ENCODE measurements around the gene ATOX1.

ATOX1 gene

DNA sequence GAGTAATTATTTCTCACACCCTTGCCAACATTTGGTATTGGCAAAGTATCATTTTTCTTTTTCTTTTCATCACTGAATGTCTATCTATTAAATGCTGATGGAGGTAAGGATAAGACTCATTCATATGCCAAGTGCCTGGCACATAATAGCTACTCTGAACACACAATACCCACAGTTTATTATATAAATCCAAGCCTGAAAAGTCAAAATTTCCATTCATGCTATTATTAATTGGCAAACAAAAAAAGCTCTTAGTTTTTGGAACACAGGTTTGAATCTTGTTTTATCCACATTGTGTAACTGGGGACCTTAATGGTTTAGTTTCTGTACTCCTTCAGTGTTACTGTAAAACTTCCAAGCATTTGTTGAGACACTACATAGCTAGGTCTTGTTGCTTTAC is 6.4 kb upstream of the ATOX1 start:
- Histone ChIP-seq H3K4me3 (ENCODE audit: low read depth in 1 of 2, low read length in 2 of 2) (no peak overlapping the region), H3K27ac (ENCODE audit: low read length) (no peak overlapping the region), H3K36me3 (ENCODE audit: control insufficient read depth in 1 of 2, insufficient read depth in 2 of 2, low read length in 2 of 2) (no peaks in the 10 kb centered on the region), H3K9me3 (ENCODE audit: control insufficient read depth in 1 of 2, low read length in 2 of 2) (no peaks in the 10 kb centered on the region), H3K27me3 (ENCODE audit: low read depth, low read length) (no peaks in the 10 kb centered on the region), H3K4me1 (ENCODE audit: control insufficient read depth in 1 of 2, insufficient read depth in 2 of 2, low read length in 2 of 2) (no peaks in the 10 kb centered on the region)

DNA sequence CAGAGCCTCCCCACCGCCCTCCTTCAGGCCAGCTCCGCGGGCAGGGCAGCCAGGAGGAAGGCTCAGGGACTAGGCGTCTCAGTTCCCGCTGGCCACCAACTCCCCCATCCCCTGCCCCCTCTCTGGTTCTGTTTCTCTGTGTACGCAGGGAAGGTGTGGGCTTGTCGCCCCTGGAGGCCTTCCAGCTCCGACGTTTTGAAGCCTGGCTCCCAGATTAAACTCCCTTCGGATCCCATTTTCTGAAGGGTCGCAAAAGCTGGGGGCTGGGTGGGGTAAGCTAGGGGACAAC is 346 bp downstream of the ATOX1 start:
- Histone ChIP-seq H3K4me1 (ENCODE audit: control insufficient read depth in 1 of 2, insufficient read depth in 2 of 2, low read length in 2 of 2) (peaks cover 12 to 27% of the 10 kb centered on the region in 2 donors), H3K27me3 (ENCODE audit: low read depth, low read length) (no peaks in the 10 kb centered on the region), H3K9me3 (ENCODE audit: control insufficient read depth in 1 of 2, low read length in 2 of 2) (no peaks in the 10 kb centered on the region), H3K27ac (ENCODE audit: low read length) (peak overlapping the region; percentile 85), H3K36me3 (ENCODE audit: control insufficient read depth in 1 of 2, insufficient read depth in 2 of 2, low read length in 2 of 2) (peaks cover 0 to under 1% of the 10 kb centered on the region in 2 donors), H3K4me3 (ENCODE audit: low read depth in 1 of 2, low read length in 2 of 2) (peak overlapping the region; percentile 91 to 95)

DNA sequence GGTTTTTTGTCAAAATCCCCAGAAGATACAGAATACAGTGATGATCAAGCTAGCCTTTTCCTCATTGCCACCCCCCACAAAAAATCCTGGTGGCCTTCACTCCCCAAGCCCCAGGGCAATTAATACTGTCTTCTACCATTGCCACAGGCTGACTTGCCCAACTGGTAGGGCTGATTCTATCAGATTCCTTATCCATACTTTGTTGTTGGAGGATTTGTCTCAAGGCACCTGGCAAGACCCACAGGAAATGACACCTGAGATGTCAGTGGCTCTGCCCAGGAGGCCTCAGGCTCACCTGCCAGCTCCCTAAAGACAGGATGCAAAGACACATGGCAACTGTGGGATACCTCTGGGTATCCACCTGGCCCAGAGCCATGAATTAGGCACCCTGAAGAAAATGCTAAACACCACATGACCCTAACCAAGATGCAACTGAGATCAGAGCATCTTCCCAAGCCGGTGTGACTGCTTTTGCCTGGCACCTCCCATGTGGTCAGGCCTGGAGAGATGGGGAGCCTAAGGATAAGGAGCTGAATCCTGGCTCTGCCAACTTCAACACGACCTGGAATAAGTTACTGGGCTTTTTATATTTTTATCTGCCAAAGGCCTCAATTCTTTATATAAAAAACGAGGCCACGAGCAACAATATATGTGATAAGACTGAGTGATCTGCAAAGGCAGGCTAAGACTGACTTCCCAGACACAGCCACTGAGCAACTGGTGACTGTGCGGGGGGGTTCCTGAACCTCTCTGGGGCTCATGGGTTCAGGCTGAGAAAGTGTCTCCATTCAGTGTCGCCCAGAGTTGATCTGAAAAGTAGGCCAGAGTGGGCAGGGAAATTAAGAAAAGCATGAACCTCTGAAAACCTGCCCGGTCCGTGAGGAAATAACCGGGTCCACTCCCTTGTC is 944 bp downstream of the ATOX1 start:
- no peaks in the 10 kb centered on the region for H3K9me3 ChIP-seq (ENCODE audit: control insufficient read depth in 1 of 2, low read length in 2 of 2)
- H3K36me3 ChIP-seq (ENCODE audit: control insufficient read depth in 1 of 2, insufficient read depth in 2 of 2, low read length in 2 of 2), result peaks cover 0 to 6% of the 10 kb centered on the region in 2 donors
- H3K4me1 ChIP-seq (ENCODE audit: control insufficient read depth in 1 of 2, insufficient read depth in 2 of 2, low read length in 2 of 2), result peaks cover 12 to 27% of the 10 kb centered on the region in 2 donors
- peak overlapping the region; percentile 85 for H3K27ac ChIP-seq (ENCODE audit: low read length)
- H3K27me3 ChIP-seq (ENCODE audit: low read depth, low read length), result no peaks in the 10 kb centered on the region
- peak overlapping the region; percentile 91 to 95 for H3K4me3 ChIP-seq (ENCODE audit: low read depth in 1 of 2, low read length in 2 of 2)

DNA sequence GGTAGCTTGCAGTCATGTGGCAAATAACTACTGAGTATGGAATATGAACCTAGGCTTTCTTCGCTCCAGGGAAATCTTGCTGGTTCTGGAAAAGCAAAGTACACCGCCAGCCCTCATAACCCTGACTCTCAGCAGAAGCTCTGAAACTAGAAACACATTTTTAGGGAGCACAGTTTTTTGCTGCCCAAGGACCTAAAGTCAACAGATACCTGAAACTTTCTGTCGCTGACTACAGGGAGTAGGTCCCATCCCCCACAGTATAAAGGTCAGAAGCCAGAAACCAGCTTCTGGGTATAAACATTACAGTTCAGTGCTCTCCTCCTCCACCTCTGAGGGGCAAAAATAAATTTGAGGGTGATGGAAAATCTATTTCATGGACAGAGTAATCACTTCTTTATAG is 3.0 kb downstream of the ATOX1 start:
- no peaks in the 10 kb centered on the region for H3K9me3 ChIP-seq (ENCODE audit: control insufficient read depth in 1 of 2, low read length in 2 of 2)
- peaks cover 12 to 27% of the 10 kb centered on the region in 2 donors for H3K4me1 ChIP-seq (ENCODE audit: control insufficient read depth in 1 of 2, insufficient read depth in 2 of 2, low read length in 2 of 2)
- H3K36me3 ChIP-seq (ENCODE audit: control insufficient read depth in 1 of 2, insufficient read depth in 2 of 2, low read length in 2 of 2), result peaks cover 0 to 6% of the 10 kb centered on the region in 2 donors
- H3K27ac ChIP-seq (ENCODE audit: low read length), result no peak overlapping the region
- no peak overlapping the region for H3K4me3 ChIP-seq (ENCODE audit: low read depth in 1 of 2, low read length in 2 of 2)
- no peaks in the 10 kb centered on the region for H3K27me3 ChIP-seq (ENCODE audit: low read depth, low read length)

DNA sequence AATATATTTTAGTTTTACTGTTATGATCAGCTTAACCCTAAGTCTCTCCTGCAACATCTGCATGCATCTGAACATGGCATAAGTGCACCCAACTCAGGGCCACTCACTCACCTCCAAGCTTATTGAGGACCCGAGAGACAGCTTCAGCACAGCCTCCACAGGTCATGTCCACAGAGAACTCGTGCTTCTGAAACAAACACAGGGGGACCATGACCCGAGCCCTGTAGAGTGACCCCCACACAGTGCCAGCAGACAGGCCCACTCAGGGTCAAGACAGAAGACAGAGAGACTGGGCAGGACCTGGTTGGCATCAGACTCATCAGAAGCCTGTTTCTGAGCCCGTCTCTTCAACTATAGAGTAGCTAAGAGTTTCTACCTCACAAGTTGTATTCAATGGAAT is 6.8 kb downstream of the ATOX1 start:
- peaks cover 0 to 6% of the 10 kb centered on the region in 2 donors for H3K36me3 ChIP-seq (ENCODE audit: control insufficient read depth in 1 of 2, insufficient read depth in 2 of 2, low read length in 2 of 2)
- H3K27me3 ChIP-seq (ENCODE audit: low read depth, low read length), result no peaks in the 10 kb centered on the region
- H3K27ac ChIP-seq (ENCODE audit: low read length), result no peak overlapping the region
- H3K4me1 ChIP-seq (ENCODE audit: control insufficient read depth in 1 of 2, insufficient read depth in 2 of 2, low read length in 2 of 2), result peaks cover 0 to 13% of the 10 kb centered on the region in 2 donors
- H3K4me3 ChIP-seq (ENCODE audit: low read depth in 1 of 2, low read length in 2 of 2), result no peak overlapping the region
- H3K9me3 ChIP-seq (ENCODE audit: control insufficient read depth in 1 of 2, low read length in 2 of 2), result no peaks in the 10 kb centered on the region

DNA sequence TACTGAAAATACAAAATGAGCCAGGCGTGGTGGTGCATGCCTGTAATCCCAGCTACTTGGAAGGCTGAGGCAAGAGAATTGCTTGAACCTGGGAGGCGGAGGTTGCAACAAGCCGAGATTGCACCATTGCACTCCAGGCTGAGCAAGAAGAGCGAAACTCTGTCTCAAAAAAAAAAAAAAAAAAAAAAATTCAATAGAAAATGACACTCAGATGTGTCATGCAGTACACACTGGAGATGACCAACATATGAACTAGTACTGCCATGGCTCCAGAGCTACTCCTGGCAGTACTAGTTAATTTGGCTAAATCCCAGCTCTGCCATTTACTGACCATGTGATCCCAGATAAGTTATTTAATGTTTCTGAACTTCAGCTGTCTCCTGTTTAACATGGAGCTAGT is 7.3 kb downstream of the ATOX1 start:
- peaks cover 0 to 8% of the 10 kb centered on the region in 2 donors for H3K4me1 ChIP-seq (ENCODE audit: control insufficient read depth in 1 of 2, insufficient read depth in 2 of 2, low read length in 2 of 2)
- peaks cover under 1 to 8% of the 10 kb centered on the region in 2 donors for H3K36me3 ChIP-seq (ENCODE audit: control insufficient read depth in 1 of 2, insufficient read depth in 2 of 2, low read length in 2 of 2)
- no peak overlapping the region for H3K27ac ChIP-seq (ENCODE audit: low read length)
- H3K27me3 ChIP-seq (ENCODE audit: low read depth, low read length), result no peaks in the 10 kb centered on the region
- H3K4me3 ChIP-seq (ENCODE audit: low read depth in 1 of 2, low read length in 2 of 2), result no peak overlapping the region
- H3K9me3 ChIP-seq (ENCODE audit: control insufficient read depth in 1 of 2, low read length in 2 of 2), result no peaks in the 10 kb centered on the region

DNA sequence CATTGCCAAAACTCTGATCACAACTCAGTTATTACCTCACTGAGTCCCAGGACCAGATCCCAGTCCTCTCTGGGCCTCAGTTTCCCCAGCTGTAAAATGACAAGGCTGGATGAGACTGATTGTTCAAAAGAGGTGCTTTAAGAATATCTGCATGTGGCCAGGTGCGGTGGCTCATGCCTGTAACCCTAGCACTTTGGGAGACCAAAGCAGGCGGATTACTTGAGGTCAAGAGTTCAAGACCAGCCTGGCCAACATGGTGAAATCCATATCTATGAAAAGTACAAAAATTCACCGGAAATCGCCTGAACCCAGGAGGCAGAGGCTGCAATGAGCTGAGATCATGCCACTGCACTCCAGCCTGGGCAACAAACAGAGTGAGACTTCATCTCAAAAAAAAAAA is 8.3 kb downstream of the ATOX1 start:
- no peak overlapping the region for H3K4me3 ChIP-seq (ENCODE audit: low read depth in 1 of 2, low read length in 2 of 2)
- H3K27me3 ChIP-seq (ENCODE audit: low read depth, low read length), result no peaks in the 10 kb centered on the region
- peak overlapping the region; percentile 3 for H3K27ac ChIP-seq (ENCODE audit: low read length)
- H3K4me1 ChIP-seq (ENCODE audit: control insufficient read depth in 1 of 2, insufficient read depth in 2 of 2, low read length in 2 of 2), result peaks cover 7 to 8% of the 10 kb centered on the region in 2 donors
- H3K36me3 ChIP-seq (ENCODE audit: control insufficient read depth in 1 of 2, insufficient read depth in 2 of 2, low read length in 2 of 2), result peaks cover 9 to 17% of the 10 kb centered on the region in 2 donors
- no peaks in the 10 kb centered on the region for H3K9me3 ChIP-seq (ENCODE audit: control insufficient read depth in 1 of 2, low read length in 2 of 2)

DNA sequence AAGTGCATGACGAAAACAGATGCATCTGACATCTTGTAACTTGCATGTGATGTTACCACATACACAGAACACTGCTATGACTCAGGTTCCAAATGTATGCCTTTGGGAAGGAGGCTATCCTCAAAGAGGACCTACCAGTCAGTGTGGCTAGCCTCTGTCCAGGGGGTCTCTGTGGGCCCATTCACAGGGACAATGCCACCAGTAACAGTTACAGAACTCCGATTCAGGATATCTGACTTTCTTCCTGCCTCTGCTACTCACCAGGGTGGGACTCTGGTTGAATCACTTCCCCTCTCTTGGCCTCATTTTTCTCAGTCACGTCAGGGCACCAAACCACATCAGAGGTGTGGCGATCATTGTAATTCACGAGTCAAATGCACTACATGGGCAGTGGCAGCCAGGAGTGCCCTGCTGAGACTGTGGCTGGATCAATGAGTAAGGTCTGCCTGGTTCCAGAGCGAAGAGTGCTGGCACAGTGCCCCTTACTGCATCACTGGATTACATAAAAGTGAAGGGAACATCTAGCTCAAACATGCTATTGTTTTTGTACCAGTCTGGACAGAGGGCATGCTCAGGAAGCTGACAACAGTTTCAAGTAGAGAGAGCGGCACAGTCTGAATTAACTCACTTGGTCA is 13.2 kb downstream of the ATOX1 start:
- peaks cover 21 to 22% of the 10 kb centered on the region in 2 donors for H3K36me3 ChIP-seq (ENCODE audit: control insufficient read depth in 1 of 2, insufficient read depth in 2 of 2, low read length in 2 of 2)
- H3K27ac ChIP-seq (ENCODE audit: low read length), result peak overlapping the region; percentile 2
- H3K27me3 ChIP-seq (ENCODE audit: low read depth, low read length), result no peaks in the 10 kb centered on the region
- no peaks in the 10 kb centered on the region for H3K9me3 ChIP-seq (ENCODE audit: control insufficient read depth in 1 of 2, low read length in 2 of 2)
- peaks cover 15 to 17% of the 10 kb centered on the region in 2 donors for H3K4me1 ChIP-seq (ENCODE audit: control insufficient read depth in 1 of 2, insufficient read depth in 2 of 2, low read length in 2 of 2)
- H3K4me3 ChIP-seq (ENCODE audit: low read depth in 1 of 2, low read length in 2 of 2), result no peak overlapping the region

DNA sequence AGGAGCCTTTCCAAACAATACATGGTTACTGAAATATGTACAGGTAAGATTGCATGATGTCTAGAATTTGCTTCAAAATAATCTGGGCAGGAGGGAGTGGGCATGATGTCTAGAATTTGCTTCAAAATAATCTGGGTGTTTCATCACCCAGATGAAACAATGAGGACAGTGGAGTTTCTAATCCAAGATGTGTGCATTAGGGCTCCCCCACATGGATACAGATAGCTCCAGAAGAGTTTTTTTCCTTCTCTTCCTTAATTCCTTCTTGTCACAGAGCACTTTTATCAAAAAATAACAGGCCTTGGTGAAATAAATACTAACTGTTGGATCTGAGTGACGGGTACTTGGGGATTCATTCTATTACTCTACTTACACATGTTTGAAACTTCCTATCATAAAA is 14.9 kb downstream of the ATOX1 start:
- no peak overlapping the region for H3K4me3 ChIP-seq (ENCODE audit: low read depth in 1 of 2, low read length in 2 of 2)
- H3K27me3 ChIP-seq (ENCODE audit: low read depth, low read length), result no peaks in the 10 kb centered on the region
- H3K9me3 ChIP-seq (ENCODE audit: control insufficient read depth in 1 of 2, low read length in 2 of 2), result no peaks in the 10 kb centered on the region
- H3K4me1 ChIP-seq (ENCODE audit: control insufficient read depth in 1 of 2, insufficient read depth in 2 of 2, low read length in 2 of 2), result peaks cover 15 to 18% of the 10 kb centered on the region in 2 donors
- peaks cover 21 to 22% of the 10 kb centered on the region in 2 donors for H3K36me3 ChIP-seq (ENCODE audit: control insufficient read depth in 1 of 2, insufficient read depth in 2 of 2, low read length in 2 of 2)
- no peak overlapping the region for H3K27ac ChIP-seq (ENCODE audit: low read length)

DNA sequence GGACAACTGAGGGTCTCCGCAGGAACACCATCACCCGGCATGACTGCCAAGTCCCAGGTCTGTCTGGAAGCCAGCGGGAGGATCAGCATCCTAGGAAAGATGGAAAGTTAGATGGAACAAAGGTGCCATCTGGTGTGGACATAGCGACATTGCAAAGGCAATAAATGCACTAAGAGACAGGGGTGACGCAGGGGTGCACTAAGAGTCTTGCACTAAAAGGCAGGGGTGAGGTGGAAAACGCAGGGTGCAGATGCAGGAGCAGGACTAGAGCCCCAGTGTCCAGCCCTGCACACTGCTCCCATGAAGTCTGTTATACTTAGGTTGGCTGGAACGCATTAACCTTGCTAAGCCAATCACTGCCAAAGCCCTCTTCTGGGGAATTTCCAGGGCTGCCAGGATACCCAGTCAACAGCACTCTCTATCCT is 15.5 kb downstream of the ATOX1 start:
- H3K36me3 ChIP-seq (ENCODE audit: control insufficient read depth in 1 of 2, insufficient read depth in 2 of 2, low read length in 2 of 2), result peaks cover 21 to 22% of the 10 kb centered on the region in 2 donors
- H3K4me3 ChIP-seq (ENCODE audit: low read depth in 1 of 2, low read length in 2 of 2), result no peak overlapping the region
- no peak overlapping the region for H3K27ac ChIP-seq (ENCODE audit: low read length)
- H3K27me3 ChIP-seq (ENCODE audit: low read depth, low read length), result no peaks in the 10 kb centered on the region
- H3K9me3 ChIP-seq (ENCODE audit: control insufficient read depth in 1 of 2, low read length in 2 of 2), result no peaks in the 10 kb centered on the region
- peaks cover 15 to 18% of the 10 kb centered on the region in 2 donors for H3K4me1 ChIP-seq (ENCODE audit: control insufficient read depth in 1 of 2, insufficient read depth in 2 of 2, low read length in 2 of 2)

DNA sequence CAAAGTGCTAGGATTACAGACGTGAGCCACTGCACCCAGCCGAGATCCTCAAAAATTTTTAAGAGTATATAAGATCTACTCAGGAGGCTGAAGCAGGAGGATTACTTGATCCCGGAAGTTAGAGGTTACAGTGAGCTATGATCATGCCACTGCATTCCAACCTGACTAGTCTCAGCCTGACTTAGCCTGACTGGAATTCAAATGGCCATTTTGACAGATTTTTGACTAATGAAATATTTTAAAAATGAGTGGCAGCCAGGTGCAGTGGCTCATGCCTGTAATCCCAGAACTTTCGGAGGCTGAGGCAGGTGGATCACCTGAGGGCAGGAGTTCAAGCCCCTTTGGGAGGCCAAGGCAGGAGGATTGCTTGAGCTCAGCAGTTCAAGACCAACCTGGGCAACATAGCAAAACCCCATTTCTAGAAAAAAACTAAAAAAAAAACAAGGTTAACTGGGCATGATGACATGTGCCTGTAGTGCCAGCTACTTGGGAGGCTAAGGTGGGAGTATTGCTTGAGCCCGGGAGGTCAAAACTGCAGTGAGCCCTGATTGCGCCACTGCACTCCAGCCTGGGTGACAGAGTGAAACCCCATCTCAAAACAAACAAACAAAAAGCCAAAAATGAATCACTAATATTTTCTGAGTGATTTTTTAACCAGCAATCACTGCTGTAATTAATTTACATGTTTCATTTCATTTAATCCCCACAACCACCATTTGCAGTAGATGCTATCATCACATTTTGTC is 16.6 kb downstream of the ATOX1 start:
- H3K4me1 ChIP-seq (ENCODE audit: control insufficient read depth in 1 of 2, insufficient read depth in 2 of 2, low read length in 2 of 2), result peaks cover 15 to 18% of the 10 kb centered on the region in 2 donors
- peaks cover 21 to 22% of the 10 kb centered on the region in 2 donors for H3K36me3 ChIP-seq (ENCODE audit: control insufficient read depth in 1 of 2, insufficient read depth in 2 of 2, low read length in 2 of 2)
- H3K4me3 ChIP-seq (ENCODE audit: low read depth in 1 of 2, low read length in 2 of 2), result no peak overlapping the region
- no peak overlapping the region for H3K27ac ChIP-seq (ENCODE audit: low read length)
- no peaks in the 10 kb centered on the region for H3K27me3 ChIP-seq (ENCODE audit: low read depth, low read length)
- H3K9me3 ChIP-seq (ENCODE audit: control insufficient read depth in 1 of 2, low read length in 2 of 2), result no peaks in the 10 kb centered on the region
